Measurements from ENCODE around the gene MASTL. TPM values are rescaled to one million over a fixed set of nuclear protein-coding genes. Genes with fewer than 3 reads are reported as not detected.
A peak's percentile ranks its signal among the peaks of the same experiment; 100 is the strongest.

Gene MASTL
- polyA plus RNA-seq, 1 donor from 2014 or later = 3.8 TPM

- Mint-ChIP-seq H3K27me3 (no peaks in the 10 kb centered on the region), H3K27ac (no peak overlapping the region), H3K4me1 (peaks cover 0 to 2% (median 0%) of the 10 kb centered on the region in 3 donors), H3K4me3 (no peak overlapping the region), H3K9me3 (no peaks in the 10 kb centered on the region), H3K36me3 (peaks cover 6% of the 10 kb centered on the region)
Measured at GRCh38 chr10:27188259-27188658, 33.1 kb downstream of the MASTL start.

- peaks cover 0 to 2% (median 0%) of the 10 kb centered on the region in 3 donors for H3K4me1 Mint-ChIP-seq
- H3K4me3 Mint-ChIP-seq = no peak overlapping the region
- H3K9me3 Mint-ChIP-seq = no peaks in the 10 kb centered on the region
- H3K27me3 Mint-ChIP-seq = no peaks in the 10 kb centered on the region
- no peak overlapping the region for H3K27ac Mint-ChIP-seq
- peaks cover 6% of the 10 kb centered on the region for H3K36me3 Mint-ChIP-seq
Measured at GRCh38 chr10:27188897-27189296, 33.7 kb downstream of the MASTL start.

- Mint-ChIP-seq H3K27me3 (no peaks in the 10 kb centered on the region), H3K4me3 (no peak overlapping the region), H3K4me1 (no peaks in the 10 kb centered on the region), H3K36me3 (peaks cover 2% of the 10 kb centered on the region), H3K9me3 (no peaks in the 10 kb centered on the region), H3K27ac (no peak overlapping the region)
Measured at GRCh38 chr10:27190508-27190907, 35.4 kb downstream of the MASTL start.

- Mint-ChIP-seq H3K27me3 (no peaks in the 10 kb centered on the region), H3K36me3 (peaks cover 2% of the 10 kb centered on the region), H3K9me3 (no peaks in the 10 kb centered on the region), H3K27ac (no peak overlapping the region), H3K4me1 (no peaks in the 10 kb centered on the region), H3K4me3 (no peak overlapping the region)
Measured at GRCh38 chr10:27192284-27192683, 37.1 kb downstream of the MASTL start.

- Mint-ChIP-seq H3K9me3 (no peaks in the 10 kb centered on the region), H3K4me3 (no peak overlapping the region), H3K27me3 (no peaks in the 10 kb centered on the region), H3K4me1 (no peaks in the 10 kb centered on the region), H3K27ac (no peak overlapping the region), H3K36me3 (peaks cover 2% of the 10 kb centered on the region)
Measured at GRCh38 chr10:27197980-27198620, 42.9 kb downstream of the MASTL start.

GRCh38 chr10:27203806-27204205, 48.7 kb downstream of the MASTL start:
- H3K27ac Mint-ChIP-seq = no peak overlapping the region
- no peak overlapping the region for H3K4me3 Mint-ChIP-seq
- H3K36me3 Mint-ChIP-seq = peaks cover 4% of the 10 kb centered on the region
- H3K27me3 Mint-ChIP-seq = no peaks in the 10 kb centered on the region
- no peaks in the 10 kb centered on the region for H3K4me1 Mint-ChIP-seq
- no peaks in the 10 kb centered on the region for H3K9me3 Mint-ChIP-seq

- H3K4me3 Mint-ChIP-seq = no peak overlapping the region
- no peaks in the 10 kb centered on the region for H3K9me3 Mint-ChIP-seq
- H3K27me3 Mint-ChIP-seq = no peaks in the 10 kb centered on the region
- H3K4me1 Mint-ChIP-seq = no peaks in the 10 kb centered on the region
- H3K36me3 Mint-ChIP-seq = peaks cover 6% of the 10 kb centered on the region
- no peak overlapping the region for H3K27ac Mint-ChIP-seq
Measured at GRCh38 chr10:27207350-27207749, 52.2 kb downstream of the MASTL start.

- H3K9me3 Mint-ChIP-seq = no peaks in the 10 kb centered on the region
- peaks cover 4% of the 10 kb centered on the region for H3K36me3 Mint-ChIP-seq
- peaks cover 0 to 6% (median 5%) of the 10 kb centered on the region in 3 donors for H3K4me1 Mint-ChIP-seq
- H3K27me3 Mint-ChIP-seq = no peaks in the 10 kb centered on the region
- H3K4me3 Mint-ChIP-seq = no peak overlapping the region
- H3K27ac Mint-ChIP-seq = peak overlapping the region in 1 of 3 donors; percentile 9
Measured at GRCh38 chr10:27223964-27224363, 68.8 kb downstream of the MASTL start.

GRCh38 chr10:27225011-27225590, 69.9 kb downstream of the MASTL start:
- no peaks in the 10 kb centered on the region for H3K9me3 Mint-ChIP-seq
- H3K27ac Mint-ChIP-seq = peak overlapping the region in 1 of 3 donors; percentile 69
- no peaks in the 10 kb centered on the region for H3K27me3 Mint-ChIP-seq
- H3K4me1 Mint-ChIP-seq = peaks cover 0 to 6% (median 5%) of the 10 kb centered on the region in 3 donors
- H3K4me3 Mint-ChIP-seq = no peak overlapping the region
- no peaks in the 10 kb centered on the region for H3K36me3 Mint-ChIP-seq

GRCh38 chr10:27225642-27226257, 70.6 kb downstream of the MASTL start:
- Mint-ChIP-seq H3K36me3 (peaks cover under 1% of the 10 kb centered on the region), H3K4me3 (no peak overlapping the region), H3K27me3 (no peaks in the 10 kb centered on the region), H3K9me3 (no peaks in the 10 kb centered on the region), H3K4me1 (peaks cover 0 to 6% (median 5%) of the 10 kb centered on the region in 3 donors), H3K27ac (no peak overlapping the region)

- Mint-ChIP-seq H3K27ac (no peak overlapping the region), H3K36me3 (peaks cover 2% of the 10 kb centered on the region), H3K4me3 (no peak overlapping the region), H3K4me1 (peaks cover 0 to 6% (median 5%) of the 10 kb centered on the region in 3 donors), H3K27me3 (no peaks in the 10 kb centered on the region), H3K9me3 (no peaks in the 10 kb centered on the region)
Measured at GRCh38 chr10:27230022-27230421, 74.9 kb downstream of the MASTL start.

- no peak overlapping the region for H3K4me3 Mint-ChIP-seq
- H3K27ac Mint-ChIP-seq = no peak overlapping the region
- H3K9me3 Mint-ChIP-seq = no peaks in the 10 kb centered on the region
Measured at GRCh38 chr10:27235706-27236105, 80.6 kb downstream of the MASTL start.

More at GRCh38 chr10:27235706-27236105, 80.6 kb downstream of the MASTL start:
- peaks cover 5 to 10% (median 7%) of the 10 kb centered on the region in 3 donors for H3K4me1 Mint-ChIP-seq
- no peaks in the 10 kb centered on the region for H3K27me3 Mint-ChIP-seq
- H3K36me3 Mint-ChIP-seq = peaks cover 2% of the 10 kb centered on the region

Other genes with a start within 250 kb of the MASTL start
- 1.5 TPM for gene ANKRD26, start 54.9 kb upstream of the MASTL start, polyA plus RNA-seq
- gene YME1L1, start 968 bp upstream of the MASTL start, polyA plus RNA-seq = 85.1 TPM
- gene ACBD5, start 85.4 kb downstream of the MASTL start, polyA plus RNA-seq = 10.1 TPM